HCT116 (cell line): ENCODE results near the gene ANKRD33.

ENCODE experiments used
- EZH2 ChIP-seq: fragments of 200-600 bp; sonication (generic); IDR thresholded peaks from 2 replicates; pipeline ENCODE4 v1.6.1; 2017; ENCODE audit warnings: antibody characterized with exemption, mixed run types
- POLR2A ChIP-seq: IDR thresholded peaks from 2 replicates; pipeline ENCODE4 v1.7.0; 2011; ENCODE audit warnings: borderline replicate concordance; ENCODE audit not compliant: insufficient read depth, insufficient read length; ENCODE audit errors: extremely low read depth
- POLR2AphosphoS5 ChIP-seq: IDR thresholded peaks from 2 replicates; pipeline ENCODE4 v1.6.1; 2011; ENCODE audit warnings: mild to moderate bottlenecking, low read depth, low read length, moderate library complexity
- RAD21 ChIP-seq: IDR thresholded peaks from 2 replicates; pipeline ENCODE4 v1.6.1; 2012; ENCODE audit warnings: low read depth, mild to moderate bottlenecking

DNA sequence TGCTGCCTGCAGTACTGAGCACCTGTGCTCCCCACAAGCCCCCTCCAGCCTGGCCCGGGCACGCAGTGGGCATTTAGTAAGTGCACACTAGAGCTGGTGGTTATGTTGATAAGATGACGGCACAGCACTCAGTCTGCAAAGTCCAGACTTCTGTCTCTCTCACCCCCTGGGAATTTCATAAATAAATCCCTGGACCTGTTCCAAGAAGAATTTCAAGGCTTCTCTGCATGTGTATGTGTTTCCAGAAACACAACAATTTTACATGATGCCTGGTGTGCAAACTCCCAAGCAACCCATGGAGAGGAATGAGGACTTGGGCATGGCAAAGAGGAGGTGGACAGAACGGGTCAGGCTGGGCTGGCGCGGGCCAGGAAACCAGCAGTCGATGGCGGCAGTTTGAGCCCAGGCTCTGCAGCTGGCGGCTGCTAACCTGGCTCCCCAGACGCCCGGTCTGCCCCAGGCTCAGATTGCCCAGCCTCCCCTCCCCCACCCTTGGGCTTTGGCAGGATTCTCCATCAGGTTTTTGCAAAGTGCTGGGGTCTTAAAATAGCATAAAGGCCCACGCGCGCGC is 53.2 kb downstream of the ANKRD33 start:
- no peak for TF ChIP-seq POLR2A
- no peak for TF ChIP-seq POLR2AphosphoS5
- TF ChIP-seq RAD21: no peak
- no peak for TF ChIP-seq EZH2
